A172 (cell line): ENCODE data around the gene ENC1. TPM values are rescaled to one million over a fixed set of nuclear protein-coding genes. Genes with fewer than 3 reads are reported as not detected.

Source experiments
- DNase-seq: peaks from one replicate; pipeline ENCODE4 v3.0.0-alpha.2; 2015; ENCODE audit warnings: low spot score
- total RNA-seq: library from RNA; depleted of rRNA; stranded (reverse); fragments of >200 nt; shearing (Covaris generic); gene quantifications from 2 replicates; pipeline ENCODE4 v1.2.3, GENCODE V29; 2014

The ENC1 gene
- total RNA-seq, 1 experiment from 2014 or later: 28.3 TPM

DNA sequence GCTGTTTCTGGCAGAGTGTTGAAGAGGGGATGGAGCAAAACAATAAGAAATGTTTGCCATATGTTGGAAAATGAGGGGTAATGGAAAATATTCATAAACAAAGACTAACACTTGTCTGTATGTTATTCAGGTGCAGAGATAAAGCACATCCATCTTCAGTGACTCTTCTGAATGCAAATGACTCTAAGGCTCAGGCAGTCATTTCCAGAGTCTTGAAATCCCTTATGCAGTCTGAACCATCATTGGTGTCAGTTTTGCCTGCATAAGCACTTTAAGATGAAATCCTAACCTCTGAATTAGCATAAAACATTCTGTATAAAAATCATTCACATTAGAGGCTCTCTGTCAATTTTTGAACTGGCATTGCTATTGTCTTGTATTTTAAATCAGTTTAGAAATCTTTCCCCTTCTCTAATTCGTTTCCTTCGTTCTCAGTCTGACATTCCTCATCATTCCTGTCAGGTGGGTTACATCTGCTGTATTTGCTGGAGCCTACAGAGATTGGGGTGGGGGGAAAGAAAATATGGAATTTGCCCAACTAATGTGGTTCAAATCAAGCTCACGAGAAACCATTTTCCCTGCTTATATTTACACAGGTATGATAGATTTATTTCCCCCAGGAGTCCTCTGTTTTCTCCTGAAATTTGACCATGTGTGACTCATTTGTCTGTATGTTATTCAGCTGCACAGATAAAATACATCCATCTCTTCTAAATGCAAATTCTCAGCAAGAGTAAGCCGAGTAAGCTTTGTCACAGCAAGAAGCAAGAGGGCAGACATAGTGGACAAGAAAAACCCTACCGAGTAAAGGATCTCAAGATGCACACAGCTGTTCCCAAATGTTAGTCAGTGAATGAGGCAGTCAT, 31.6 kb downstream of the ENC1 start:
- DNase-seq: no peak

DNA sequence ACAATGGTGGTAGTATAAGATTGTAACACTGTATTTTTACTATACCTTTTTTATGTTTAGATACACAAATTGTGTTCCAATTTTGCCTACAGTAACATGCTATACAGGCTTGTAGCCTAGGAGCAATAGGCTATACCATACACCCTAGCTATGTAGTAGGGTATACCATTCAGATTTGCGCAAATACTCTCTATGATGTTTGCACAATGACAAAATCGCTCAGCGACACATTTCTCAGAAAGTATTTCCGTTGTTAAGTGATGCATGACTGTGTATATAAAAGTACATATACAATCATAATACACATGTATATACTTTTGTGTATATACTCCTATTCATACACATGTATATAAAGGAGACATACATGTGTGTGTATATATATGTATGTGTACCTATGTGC, 34.8 kb downstream of the ENC1 start:
- DNase-seq: no peak

DNA sequence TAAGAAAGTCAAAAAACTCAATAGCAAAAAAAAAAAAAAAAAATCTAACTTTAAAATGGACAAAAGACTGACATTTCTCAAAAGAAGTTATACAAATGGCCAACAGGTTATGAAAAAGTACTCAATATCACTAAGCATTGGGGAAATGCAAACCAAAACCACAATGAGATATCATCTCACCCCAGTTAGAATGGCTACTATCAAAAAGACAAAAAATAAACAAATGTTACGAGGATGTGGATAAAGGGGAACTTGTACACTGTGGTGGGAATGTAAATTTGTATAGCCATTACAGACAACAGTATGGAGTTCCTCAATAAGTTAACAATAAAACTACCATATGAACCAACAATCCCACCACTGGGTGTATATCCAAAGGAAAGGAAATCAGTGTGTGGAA, 37.2 kb downstream of the ENC1 start:
- DNase-seq: no peak

DNA sequence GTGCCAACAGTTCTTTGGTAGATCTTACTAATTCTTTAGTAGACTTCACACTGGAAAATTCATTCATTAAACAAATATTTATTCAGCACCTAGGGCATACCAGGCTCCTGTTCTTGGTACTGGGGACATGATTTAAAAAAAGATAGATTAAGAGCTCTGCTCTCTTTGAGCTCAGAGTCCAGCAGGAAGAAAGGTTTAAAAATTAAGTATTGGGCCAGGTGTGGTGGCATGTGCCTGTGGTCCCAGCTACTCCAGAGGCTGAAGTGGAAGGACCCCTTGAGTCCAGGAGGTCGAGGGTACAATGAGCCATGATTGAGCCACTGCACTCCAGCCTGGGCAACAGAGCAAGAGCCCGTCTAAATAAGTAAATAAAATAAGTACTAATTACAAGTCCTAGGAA, 41.4 kb downstream of the ENC1 start:
- no peak for DNase-seq

DNA sequence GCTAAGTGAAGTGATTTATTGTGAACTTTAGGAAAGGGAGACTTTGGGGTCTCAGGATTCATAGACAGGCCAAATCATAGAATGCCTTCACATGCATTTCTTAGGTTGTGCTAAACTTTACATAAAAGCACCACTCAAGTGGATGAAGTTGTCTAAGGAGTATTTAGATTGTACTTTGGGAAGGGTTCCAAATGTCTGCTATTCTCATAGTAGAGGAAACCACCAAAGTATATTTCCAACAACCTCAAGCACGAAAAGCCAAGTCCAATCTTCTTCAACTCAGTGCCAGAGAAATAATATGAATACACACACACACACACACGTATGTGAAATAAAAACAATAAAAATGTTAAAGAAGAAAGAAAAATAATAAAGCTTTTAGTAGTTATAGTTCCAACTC, 41.8 kb downstream of the ENC1 start:
- DNase-seq: no peak

DNA sequence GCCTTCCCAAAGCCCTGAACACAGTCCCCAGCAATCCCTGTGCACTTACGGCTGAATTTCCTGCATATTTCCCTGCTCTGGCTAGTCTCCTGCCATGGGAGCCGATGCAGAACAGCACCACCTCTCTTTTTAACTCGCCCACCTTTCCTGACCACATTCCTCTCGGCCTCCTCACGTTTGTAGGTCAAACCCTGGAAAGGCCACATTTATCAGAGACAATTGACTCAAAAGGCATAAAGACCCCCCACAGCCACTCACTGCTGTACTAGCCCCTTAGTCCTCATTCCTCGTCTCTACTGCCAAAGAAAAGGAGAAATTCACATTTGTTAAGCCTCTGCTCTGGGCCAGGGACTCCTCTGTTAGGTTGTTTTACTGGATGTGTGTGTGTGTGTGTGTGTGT, 43.6 kb downstream of the ENC1 start:
- no peak for DNase-seq

DNA sequence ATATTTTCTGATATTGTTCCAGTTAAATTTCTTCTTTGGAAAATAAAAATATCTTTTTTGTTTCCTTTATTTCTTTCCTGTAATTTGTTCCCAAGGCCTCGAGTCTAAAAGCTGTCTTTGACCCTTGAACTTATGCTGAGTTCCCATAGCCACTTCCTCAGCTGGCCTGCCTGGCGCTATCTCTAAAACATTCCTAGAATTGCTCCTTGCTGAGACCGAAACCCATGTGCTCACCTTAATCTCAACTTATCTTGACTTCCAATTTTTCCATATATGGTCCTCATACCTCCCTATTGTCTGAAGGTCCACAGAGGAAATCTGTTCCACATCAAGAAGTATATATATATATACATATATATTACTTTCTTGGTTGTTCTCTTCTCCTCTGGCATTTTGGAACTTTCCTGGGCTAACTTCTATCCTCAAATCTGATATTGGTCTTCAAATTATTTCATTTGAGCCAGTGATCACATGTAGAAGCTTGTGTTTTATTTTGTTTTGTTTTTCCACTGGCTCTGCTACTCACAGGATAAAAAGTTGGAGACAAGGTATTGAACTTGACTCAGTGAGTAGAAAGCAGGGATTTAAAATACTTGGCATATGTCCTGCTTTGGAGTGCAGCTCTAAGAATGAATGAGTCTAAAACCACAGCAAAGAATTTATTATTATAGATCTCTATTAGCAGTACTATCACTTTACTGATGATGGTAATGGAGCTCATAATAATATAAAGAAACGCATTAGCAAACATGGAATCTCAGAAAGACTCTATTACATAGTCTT, 45.2 kb downstream of the ENC1 start:
- peak; percentile 92 for DNase-seq

DNA sequence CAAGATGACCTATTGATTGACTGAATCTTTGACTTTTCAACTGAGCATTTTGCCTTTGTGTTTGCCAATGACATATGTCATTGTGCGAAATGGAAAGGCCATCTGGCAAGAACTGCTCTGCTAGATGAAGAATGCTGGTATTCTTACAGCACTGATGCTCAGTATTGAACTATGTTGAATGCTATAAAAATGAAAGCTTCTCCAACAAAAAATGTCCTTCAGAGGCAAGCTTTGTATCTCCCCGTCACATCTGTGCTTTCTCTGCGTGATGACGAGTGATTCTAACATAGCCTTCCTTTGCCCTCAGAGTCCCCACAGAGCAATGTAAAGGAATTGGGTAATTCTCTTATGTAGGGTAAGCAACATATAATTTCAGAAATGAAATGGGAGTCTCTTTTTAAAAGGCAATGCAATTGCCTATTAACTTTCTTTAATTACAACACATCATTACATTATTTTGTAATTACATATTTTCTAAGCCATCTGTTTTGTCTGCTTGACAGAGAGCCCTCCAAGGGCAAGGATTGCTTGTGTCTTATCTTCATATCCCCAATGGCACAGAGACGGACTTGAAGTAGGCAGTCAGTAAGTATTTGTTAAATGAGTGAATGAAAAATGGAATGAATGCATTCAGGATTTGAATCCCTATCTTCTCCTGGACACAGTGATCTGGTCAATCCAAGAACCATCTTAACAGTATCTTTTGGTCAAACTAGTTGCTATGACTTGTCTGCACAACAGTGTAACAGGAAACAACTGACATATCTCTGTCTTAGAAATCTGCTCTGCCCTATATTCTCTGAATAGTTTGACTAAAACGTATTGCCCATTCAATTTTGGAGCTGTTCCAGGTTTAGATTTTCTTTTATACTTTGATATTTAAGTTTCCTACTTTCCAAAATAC, 46.1 kb downstream of the ENC1 start:
- no peak for DNase-seq

DNA sequence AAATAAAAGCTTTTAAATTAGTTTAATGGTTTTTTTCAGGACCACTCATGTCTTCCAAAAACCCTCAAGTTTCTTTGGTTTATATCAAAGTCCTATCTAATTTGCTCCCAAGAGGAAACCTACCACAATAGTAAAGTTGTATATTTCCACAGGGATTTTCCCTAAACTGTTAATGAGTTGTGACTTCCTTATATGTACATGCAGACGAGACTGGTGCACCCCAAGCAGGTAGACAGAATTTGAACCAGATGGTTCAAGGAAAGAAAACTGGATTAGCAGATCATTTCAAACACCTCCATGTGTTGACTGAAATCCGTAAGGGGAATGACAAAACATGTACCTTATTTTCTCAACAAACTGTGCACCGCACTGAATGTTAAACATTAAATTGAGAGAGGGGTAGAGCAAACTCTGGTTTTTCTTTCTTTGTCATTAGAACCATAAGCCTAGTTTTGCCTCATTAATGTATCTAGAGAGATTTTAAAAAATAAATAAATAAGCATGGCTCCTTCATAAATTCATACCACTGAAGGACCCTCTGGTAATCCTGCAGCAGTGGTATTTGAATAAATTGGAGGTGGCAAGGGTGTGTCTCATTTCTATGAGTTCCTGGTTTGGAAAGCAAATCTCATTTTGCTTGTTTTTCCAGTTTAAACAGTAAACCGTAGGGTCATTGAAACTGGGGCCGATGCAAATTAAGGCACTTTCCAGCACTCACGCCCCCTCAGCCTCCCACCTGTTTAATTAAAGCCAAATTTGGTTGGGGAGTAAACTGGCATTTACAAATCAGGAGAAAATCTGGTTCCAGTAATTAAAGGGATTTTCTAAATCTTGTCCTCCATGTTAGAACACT, 51.1 kb downstream of the ENC1 start:
- DNase-seq: no peak

DNA sequence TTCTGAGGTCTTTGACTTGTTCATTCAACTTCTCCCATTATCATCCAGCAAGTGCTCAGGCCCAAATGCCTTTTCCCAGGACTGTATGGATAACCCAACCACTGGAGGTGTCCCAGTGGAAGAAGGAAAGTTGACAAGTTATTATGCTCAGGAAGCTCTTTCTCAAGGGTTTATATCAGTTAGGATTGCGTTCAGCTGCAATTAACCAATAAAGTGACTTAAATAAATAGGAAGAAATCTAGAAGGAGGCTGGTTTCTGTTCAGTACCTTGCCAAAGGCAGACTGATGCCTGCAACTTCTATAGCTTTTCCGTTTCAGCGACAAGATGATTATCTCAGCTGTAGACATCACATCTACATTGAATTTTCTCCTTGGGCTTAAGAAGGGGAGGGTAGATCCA, 52.1 kb downstream of the ENC1 start:
- DNase-seq: no peak

DNA sequence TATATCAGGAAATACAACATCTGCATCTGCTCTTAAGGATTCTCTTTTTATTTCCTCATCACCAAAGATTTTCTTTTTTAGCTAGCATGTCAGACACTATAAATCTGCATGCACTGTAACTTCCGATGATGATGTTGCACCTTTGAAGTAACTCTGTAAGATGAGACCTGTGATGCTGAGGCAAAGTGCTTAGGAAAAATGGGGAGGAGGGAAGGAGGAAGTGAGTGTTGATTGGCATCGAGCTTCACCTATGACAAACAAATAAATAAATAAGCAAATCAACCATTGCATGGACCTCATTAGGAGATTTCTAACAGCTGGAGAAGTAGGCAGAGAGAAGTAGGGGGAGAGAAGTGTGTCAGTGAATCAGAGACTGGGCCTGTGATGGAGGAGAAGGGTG, 52.6 kb downstream of the ENC1 start:
- DNase-seq: no peak

DNA sequence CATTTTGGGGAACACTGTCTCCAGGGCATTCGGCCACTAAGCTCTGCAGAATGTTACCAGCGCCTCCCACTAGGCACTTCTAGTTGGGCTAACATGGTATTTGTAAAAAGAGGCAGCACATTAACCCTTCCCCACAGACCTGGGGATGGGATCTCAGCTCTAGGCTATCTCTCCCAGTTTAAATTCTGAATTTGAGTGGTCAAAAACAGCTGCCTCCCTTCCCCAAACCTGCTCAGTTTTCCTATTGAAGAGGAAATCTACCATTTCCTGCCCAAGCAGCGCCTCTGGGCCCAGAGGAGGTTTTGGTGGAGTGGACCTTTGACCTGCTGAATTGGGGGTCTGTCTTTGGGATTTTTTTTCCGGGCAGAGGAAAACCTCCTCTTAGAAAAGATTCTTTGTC, 53.2 kb downstream of the ENC1 start:
- no peak for DNase-seq

DNA sequence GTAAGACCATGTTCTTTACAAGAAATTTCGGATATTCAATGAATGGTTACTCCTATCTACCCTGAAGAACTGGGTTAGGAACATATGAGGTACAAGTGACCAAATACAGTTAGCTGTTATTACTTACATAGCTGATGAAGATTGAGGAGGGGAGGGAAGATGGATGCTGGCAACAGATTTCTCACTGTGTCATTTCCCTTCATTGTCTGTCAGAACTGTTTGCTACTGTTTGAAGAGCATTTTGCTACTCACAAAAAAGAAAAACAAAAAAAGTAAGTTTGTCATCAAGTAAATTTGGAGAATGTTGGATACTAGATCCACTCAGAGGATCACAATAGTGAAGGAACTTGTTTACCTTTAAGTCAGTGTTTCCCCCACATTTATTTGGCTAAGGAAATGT, 53.7 kb downstream of the ENC1 start:
- DNase-seq: no peak

DNA sequence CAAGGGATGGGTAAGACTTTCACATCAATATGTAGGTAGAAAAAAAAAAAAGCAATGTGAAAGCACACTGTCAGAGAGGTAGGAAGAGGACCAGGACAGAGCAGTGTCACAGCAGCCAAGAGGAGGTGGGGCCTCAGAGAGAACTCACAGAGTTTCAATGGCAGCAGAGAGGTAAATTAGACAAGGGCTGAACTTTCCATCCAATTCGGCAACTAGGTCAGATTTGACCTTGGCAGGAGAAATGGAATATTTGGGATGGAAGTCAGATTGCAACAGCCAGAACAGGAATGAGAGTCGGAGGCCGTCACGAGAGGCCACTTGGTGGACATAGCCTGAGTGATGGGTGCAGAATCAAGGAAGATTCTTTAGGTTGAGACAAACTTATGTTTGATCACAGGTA, 57.7 kb downstream of the ENC1 start:
- DNase-seq: no peak

DNA sequence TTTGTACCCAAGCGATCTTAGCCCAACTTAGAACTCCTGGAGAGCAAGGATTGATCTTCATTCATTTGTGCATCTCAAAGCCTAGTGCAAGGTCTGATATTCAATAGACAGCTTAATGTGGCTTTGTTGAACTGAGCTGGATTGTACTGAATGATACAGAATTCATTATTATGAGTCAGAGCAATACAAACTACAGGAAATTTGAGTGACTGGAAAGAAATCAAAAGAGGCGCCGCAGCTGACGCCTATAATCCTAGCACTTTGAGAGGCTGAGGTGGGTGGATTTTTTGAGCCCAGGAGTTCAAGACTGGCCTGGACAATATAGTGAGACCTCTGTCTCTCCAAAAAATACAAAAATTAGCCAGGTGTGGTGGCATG, 58.6 kb downstream of the ENC1 start:
- no peak for DNase-seq

DNA sequence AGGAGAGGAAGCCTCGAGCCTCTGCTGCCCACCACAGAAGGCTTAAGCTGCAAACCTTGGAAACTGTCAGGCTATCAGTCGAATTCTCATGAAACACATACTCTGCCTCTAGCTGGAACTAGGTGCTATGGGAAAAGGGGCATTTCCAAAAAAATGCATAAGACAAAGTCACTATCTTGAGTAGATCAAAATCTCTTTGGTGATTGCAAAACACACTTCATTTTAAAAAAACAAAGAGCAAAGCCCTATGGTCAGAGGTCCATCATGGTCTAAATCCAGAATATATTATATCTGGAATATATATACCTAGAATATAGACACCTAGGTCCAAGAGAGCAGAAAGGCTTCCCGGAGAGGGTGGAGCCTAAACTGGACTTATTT, 59.8 kb downstream of the ENC1 start:
- no peak for DNase-seq

DNA sequence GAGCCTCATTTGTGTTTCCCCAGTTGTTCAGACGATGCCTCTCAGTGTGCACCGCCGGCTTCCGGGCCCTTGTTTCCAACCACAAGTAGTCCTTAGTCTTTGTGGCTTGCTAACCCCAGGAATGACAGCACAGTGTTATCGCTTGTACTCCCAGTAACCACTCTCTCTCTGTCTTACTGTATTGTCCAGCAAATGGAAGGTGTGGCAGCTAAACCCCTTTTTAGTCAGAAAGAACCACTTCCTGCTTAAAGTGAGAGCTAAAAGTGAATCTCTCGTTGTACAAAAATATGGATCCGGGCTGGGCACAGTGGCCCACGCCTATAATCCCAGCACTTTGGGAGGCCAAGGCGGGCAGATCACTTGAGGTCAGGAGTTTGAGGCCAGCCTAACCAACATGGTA, 61.3 kb downstream of the ENC1 start:
- peak; percentile 95 for DNase-seq

DNA sequence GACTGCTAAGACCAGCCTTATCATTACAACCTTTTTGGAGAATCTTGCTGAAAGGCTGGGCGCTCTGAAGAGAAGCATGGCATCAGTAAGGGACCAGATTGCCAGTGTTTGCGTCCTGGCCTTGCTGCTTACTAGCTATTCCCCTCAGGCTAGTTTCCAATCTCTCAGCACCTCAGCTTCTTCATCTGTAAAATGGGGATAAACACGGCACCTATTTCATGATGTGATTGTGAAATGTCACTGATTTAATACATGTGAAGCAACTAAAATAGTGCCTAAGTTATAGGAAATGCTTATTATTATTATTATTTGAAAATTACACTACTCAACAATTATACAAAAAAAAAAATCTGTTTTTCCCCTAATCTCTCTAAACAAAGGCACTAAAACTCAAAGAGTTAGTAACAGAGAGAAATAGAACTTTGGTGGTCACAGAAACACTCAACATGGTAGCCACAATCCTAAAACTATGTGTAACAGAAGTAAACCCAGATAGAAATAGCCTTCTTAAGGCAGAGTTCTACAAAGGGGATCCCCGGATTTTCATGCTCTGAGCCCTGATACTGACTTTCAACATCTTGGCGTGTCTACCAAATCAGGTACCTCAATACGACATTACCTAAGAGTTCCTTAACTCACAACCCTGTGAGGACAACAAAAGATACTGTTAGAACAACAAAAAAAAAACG, 62.0 kb downstream of the ENC1 start:
- DNase-seq: no peak
